Measurements from ENCODE around the gene FUT6. TPM values are rescaled to one million over a fixed set of nuclear protein-coding genes. Genes with fewer than 3 reads are reported as not detected.
"Not testable (repeated sequence)": the region's sequence is repeated elsewhere in the genome, so short reads cannot be mapped to it uniquely, and the experiment has no call there.

Gene FUT6
- not detected in 2 replicates for total RNA-seq

DNA sequence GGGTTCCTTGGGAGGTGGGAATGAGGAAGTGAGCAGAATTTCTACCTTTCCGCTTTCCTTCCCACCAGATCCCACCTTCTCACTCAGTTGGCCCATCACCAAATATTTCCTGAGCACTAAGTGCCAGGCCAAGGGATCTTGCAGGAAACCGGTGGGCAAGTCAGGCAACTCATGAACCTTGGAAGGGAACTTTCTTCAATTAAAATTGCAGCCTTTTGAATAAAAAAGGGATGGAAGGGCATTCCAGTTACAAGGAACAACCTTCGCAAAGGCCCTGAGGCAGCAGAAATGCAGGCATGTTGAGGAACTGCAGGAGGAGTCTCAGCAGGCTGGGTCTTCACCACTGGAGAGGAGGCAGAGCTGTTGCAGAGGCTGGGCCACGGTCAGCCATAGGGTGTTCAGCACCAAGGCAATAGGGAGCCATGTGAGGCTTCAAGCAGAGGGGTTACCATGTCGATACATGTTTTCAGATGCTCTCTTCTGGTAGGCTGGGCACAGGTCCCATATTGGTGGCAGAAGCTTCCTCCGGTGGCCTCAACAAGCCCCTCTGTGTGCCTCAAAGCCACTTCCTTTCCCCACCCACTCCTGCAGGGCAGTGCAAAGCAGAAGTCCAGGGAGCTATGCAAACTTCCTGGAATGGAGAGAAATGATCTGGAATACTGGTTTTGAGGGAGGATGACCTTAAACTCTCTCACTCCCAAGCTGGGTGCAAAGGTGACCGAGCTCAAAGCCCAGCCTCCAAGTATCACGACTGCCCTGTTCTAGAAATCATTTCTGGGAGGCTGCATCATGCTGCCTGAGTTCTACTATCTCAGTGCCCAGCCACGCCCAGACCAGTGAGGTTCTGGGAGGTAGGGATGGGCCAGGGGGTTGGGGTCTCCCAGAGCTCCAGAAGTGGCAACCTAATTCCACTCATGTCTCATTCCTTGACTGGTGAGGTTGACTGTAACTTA, at the start of gene FUT6:
Gene FUT6 (minus strand): TSS at position 638 of the 953 bp plus-strand sequence. CDS start 7,135 bp downstream, outside the sequence.
- no peak for DNase-seq (ENCODE audit: extremely low read depth, low read depth, low spot score)

DNA sequence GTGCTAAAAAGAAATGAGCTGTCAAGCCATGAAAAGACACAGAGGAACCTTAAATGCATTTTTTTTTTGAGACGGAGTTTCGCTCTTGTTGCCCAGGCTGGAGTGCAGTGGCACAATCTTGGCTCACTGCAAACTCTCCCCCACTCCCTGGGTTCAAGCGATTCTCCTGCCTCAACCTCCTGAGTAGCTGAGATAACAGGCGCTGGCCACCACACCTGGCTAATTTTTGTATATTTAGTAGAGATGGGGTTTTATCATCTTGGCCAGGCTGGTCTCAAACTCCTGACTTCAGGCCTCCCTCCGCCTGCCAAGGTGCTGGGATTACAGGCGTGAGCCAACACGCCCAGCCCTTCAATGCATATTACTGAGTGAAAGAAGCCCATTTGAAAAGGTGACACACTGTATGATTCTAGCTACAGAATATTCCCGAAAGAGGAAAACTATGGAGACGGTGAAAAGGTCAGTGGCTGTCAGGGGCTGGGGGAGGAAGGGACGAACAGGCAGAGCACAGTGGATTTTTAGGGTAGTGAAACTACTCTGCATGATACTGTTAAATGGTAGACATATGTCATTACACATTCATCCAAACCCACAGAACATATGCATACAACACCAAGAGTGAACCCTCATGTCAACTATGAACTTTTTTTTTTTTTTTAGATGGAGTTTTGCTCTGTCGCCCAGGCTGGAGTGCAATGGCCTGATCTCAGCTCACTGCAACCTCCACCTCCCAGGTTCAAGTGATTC, 44.7 kb upstream of the FUT6 start:
- DNase-seq (ENCODE audit: extremely low read depth, low read depth, low spot score) = not testable (repeated sequence)

- not testable (repeated sequence) for DNase-seq (ENCODE audit: extremely low read depth, low read depth, low spot score)
Observed at GRCh38 chr19:5883157-5883873, 43.8 kb upstream of the FUT6 start.

DNA sequence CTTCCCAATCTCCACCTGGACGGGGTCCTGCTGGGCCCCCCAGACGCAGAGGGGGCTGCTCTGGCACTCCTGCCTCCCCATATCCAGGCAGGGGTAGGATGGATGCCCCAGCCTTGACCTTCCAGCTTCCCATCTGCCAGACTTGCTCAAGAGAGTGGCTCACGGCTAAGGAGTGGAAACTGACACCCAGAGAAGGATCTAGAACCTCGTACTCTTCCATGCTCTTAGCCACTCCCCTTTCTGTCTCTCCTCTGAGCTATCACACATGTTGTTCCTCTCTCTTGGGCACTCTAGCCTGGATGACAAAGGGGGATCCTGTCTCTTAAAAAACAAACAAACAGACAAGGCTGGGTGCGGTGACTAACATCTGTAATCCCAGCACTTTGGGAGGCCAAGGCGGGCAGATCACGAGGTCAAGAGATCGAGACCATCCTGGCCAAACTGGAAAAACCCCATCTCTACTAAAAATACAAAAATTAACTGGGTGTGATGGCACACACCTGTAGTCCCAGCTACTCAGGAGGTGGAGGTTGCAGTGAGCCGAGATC, 43.0 kb upstream of the FUT6 start:
- DNase-seq (ENCODE audit: extremely low read depth, low read depth, low spot score) = no peak

- no peak for DNase-seq (ENCODE audit: extremely low read depth, low read depth, low spot score)
Observed at GRCh38 chr19:5881543-5882299, 42.2 kb upstream of the FUT6 start.

- no peak for DNase-seq (ENCODE audit: extremely low read depth, low read depth, low spot score)
Observed at GRCh38 chr19:5880604-5881078, 41.1 kb upstream of the FUT6 start.

GRCh38 chr19:5880196-5880595, 40.7 kb upstream of the FUT6 start:
- DNase-seq (ENCODE audit: extremely low read depth, low read depth, low spot score) = no peak

GRCh38 chr19:5877882-5878281, 38.4 kb upstream of the FUT6 start:
- DNase-seq (ENCODE audit: extremely low read depth, low read depth, low spot score) = no peak

GRCh38 chr19:5877427-5877826, 37.9 kb upstream of the FUT6 start:
- DNase-seq (ENCODE audit: extremely low read depth, low read depth, low spot score) = no peak

DNA sequence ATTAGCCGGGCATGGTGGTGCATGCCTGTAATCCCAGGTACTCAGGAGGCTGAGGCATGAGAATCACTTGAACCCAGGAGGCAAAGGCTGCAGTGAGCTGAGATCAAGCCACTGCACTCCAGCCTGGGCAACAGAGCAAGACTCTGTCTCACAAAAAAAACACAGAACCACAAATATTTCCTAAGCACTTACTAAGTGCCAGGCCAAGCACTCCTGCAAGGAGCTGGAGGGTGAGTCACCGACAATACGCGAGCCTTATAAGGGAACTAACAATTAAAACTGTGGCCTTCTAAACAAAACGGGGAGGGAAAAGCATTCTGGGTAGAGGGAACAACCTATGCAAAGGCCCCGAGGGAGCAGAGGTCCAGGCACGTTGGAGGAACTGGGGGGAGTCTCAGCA, 35.0 kb upstream of the FUT6 start:
- DNase-seq (ENCODE audit: extremely low read depth, low read depth, low spot score) = not testable (repeated sequence)

- DNase-seq (ENCODE audit: extremely low read depth, low read depth, low spot score) = no peak
Observed at GRCh38 chr19:5873617-5874199, 34.2 kb upstream of the FUT6 start.

DNA sequence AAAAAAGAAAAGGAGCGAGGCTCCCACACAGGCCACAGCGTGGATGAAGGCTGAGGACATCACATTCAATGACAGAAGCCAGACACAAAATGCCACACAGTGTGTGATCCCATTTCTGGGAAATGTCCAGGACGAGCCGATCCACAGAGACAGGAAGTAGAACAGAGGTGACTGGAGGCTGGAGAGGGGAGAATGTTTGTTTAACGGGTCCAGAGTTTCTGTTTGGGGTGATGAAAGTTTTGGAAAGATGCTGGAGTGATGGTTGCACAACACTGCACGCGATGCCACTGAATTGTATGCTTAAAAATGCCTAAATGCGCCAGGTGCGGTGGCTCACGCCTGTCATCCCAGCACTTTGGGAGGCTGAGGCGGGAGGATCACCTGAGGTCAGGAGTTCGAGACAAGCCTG, 31.5 kb upstream of the FUT6 start:
- no peak for DNase-seq (ENCODE audit: extremely low read depth, low read depth, low spot score)

GRCh38 chr19:5867201-5868136, 28.0 kb upstream of the FUT6 start:
- DNase-seq (ENCODE audit: extremely low read depth, low read depth, low spot score) = no peak

DNA sequence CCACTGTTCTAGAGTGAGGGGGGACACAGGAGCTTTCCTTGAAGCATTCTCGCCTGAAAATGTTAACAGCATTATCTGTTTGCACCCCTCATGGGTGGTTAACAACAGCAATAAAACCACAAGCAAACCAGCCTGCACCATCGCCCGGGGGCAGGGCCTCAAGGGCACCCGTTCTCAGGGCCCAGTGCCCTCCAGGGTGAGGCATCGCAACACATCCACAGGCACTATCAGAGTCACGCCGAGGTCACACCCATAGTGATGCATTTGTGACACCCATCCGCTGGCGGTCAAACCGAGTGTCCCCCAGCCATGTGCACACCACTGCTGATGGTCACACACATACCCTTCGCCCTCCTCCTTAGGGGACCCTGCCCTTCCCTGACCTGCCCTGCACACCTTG, 26.3 kb upstream of the FUT6 start:
- no peak for DNase-seq (ENCODE audit: extremely low read depth, low read depth, low spot score)

DNA sequence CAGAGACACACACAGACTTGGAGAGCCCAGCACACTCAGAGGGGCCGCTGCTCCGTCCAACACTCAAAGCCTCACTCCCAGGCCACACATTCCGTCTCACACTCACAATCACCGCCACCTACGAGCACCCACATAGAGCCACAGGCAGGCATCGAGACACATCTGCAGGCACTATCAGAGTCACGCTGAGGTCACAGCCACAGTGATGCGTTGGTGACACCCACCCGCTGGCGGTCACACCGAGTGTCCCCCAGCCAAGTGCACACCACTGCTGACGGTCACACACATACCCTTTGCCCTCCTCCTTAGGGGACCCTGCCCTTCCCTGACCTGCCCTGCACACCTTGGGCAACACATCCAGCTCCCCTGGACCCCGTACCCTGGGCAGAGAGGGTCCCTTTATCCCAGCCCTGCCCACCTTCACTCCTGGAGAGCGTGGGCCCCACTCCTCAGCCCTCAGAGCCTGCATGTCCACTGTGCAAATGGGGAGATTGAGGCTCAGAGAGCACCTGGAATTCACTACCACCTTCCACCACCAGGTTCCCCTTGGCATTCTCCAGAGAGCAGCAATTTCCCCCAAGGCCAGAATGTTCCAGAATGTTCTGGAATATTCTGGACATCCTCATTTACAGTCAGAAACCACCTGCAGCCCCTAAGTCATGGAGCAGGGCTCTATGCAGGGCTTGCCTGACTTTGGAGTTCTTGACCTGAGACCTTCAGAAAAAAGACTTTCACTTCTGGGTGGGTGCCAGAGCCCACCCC, 25.4 kb upstream of the FUT6 start:
- no peak for DNase-seq (ENCODE audit: extremely low read depth, low read depth, low spot score)

- no peak for DNase-seq (ENCODE audit: extremely low read depth, low read depth, low spot score)
Observed at GRCh38 chr19:5864013-5864720, 24.7 kb upstream of the FUT6 start.

GRCh38 chr19:5863030-5863665, 23.6 kb upstream of the FUT6 start:
- no peak for DNase-seq (ENCODE audit: extremely low read depth, low read depth, low spot score)

Data from glomerular endothelial cell (primary cell).